ENCODE measurements around the gene TMPRSS2.

Gene TMPRSS2

GRCh38 chr21:41497788-41498187, 10.2 kb downstream of the TMPRSS2 start:
- no peak for ATAC-seq
- TF ChIP-seq POU6F1 (CRISPR knock-in tag; IDR thresholded peaks at IDR 0.05; ENCODE audit: borderline replicate concordance, low read depth) (no peak), RARB (CRISPR knock-in tag; IDR thresholded peaks at IDR 0.05) (no peak), PATZ1 (CRISPR knock-in tag; IDR thresholded peaks at IDR 0.05; ENCODE audit: borderline replicate concordance) (no peak), ARNTL (CRISPR knock-in tag; IDR thresholded peaks at IDR 0.05; ENCODE audit: borderline replicate concordance, low read depth) (no peak), BACH2 (CRISPR knock-in tag; IDR thresholded peaks at IDR 0.05; ENCODE audit: borderline replicate concordance) (no peak), TCF4 (CRISPR knock-in tag; IDR thresholded peaks at IDR 0.05; ENCODE audit: borderline replicate concordance) (no peak), ZNF8 (CRISPR knock-in tag; IDR thresholded peaks at IDR 0.05) (no peak), SNAI2 (CRISPR knock-in tag; IDR thresholded peaks at IDR 0.05) (no peak), CREB5 (CRISPR knock-in tag; IDR thresholded peaks at IDR 0.05; ENCODE audit: low read depth) (no peak)

GRCh38 chr21:41497008-41497407, 10.9 kb downstream of the TMPRSS2 start:
- no peak for ATAC-seq

More at GRCh38 chr21:41497008-41497407, 10.9 kb downstream of the TMPRSS2 start:
- no peak for TF ChIP-seq ZFP30 (CRISPR knock-in tag; IDR thresholded peaks at IDR 0.05)
- TF ChIP-seq ZNF565 (CRISPR knock-in tag; conservative IDR thresholded peaks at IDR 0.05; ENCODE audit: low read depth): no peak
- no peak for TF ChIP-seq ZNF8 (CRISPR knock-in tag; IDR thresholded peaks at IDR 0.05)
- TF ChIP-seq RARB (CRISPR knock-in tag; IDR thresholded peaks at IDR 0.05): no peak
- no peak for TF ChIP-seq PPARA (CRISPR knock-in tag; IDR thresholded peaks at IDR 0.05; ENCODE audit: borderline replicate concordance)
- TF ChIP-seq ISL1 (CRISPR knock-in tag; IDR thresholded peaks at IDR 0.05): no peak
- TF ChIP-seq POU6F1 (CRISPR knock-in tag; IDR thresholded peaks at IDR 0.05; ENCODE audit: borderline replicate concordance, low read depth): no peak
- TF ChIP-seq CSRNP3 (CRISPR knock-in tag; IDR thresholded peaks at IDR 0.05): no peak
- no peak for TF ChIP-seq TSHZ2 (CRISPR knock-in tag; IDR thresholded peaks at IDR 0.05)
- no peak for TF ChIP-seq ZFP3 (CRISPR knock-in tag; IDR thresholded peaks at IDR 0.05)
- TF ChIP-seq SNAI2 (CRISPR knock-in tag; IDR thresholded peaks at IDR 0.05): no peak
- no peak for TF ChIP-seq OSR1 (CRISPR knock-in tag; IDR thresholded peaks at IDR 0.05)
- TF ChIP-seq PATZ1 (CRISPR knock-in tag; IDR thresholded peaks at IDR 0.05; ENCODE audit: borderline replicate concordance): no peak
- no peak for TF ChIP-seq TOX (CRISPR knock-in tag; IDR thresholded peaks at IDR 0.05; ENCODE audit: borderline replicate concordance)

Measured in SK-N-SH treated with all-trans-retinoic acid at 6 μM for 48 hours (cell line).